PC-9 (cell line): ENCODE results near the gene CCDC33.

Experiments
- CTCF ChIP-seq: fragments of 200-600 bp; sonication (generic); conservative IDR thresholded peaks from 2 replicates; pipeline ENCODE4 v1.6.1; 2017; ENCODE audit warnings: mixed run types, antibody characterized with exemption, mild to moderate bottlenecking, moderate library complexity
- EZH2 ChIP-seq: fragments of 200-600 bp; sonication (generic); IDR thresholded peaks from 2 replicates; pipeline ENCODE4 v1.8.0; 2017; ENCODE audit warnings: antibody characterized with exemption, low read depth

GRCh38 chr15:74377831-74378766, 142.0 kb downstream of the CCDC33 start:
- TF ChIP-seq CTCF = no peak
- TF ChIP-seq EZH2 = no peak
